Measurements from ENCODE around the gene NCBP3.

- TF ChIP-seq CTCF (IDR thresholded peaks at IDR 0.05) = no peak
- no peak for TF ChIP-seq EP300 (IDR thresholded peaks at IDR 0.05)
Observed at GRCh38 chr17:3800362-3801271, 45.4 kb downstream of the NCBP3 start, which contains the start of gene ITGAE.

Measured in ovary (tissue), 3 donors.